ENCODE results near the gene KLHL24.
"Not testable (repeated sequence)": the region's sequence is repeated elsewhere in the genome, so short reads cannot be mapped to it uniquely, and the experiment has no call there.

Gene KLHL24

GRCh38 chr3:183635431-183636220, at the start of gene KLHL24:
Gene KLHL24, plus strand, starts transcription at chr3:183635623. Its CDS starts 14,734 bp downstream, at chr3:183650357.
- Mint-ChIP-seq H3K9me3 (no peaks in the 10 kb centered on the region), H3K27ac (peak within 1 kb of the TSS; percentile 88)

GRCh38 chr3:183586477-183586876, 48.9 kb upstream of the KLHL24 start:
- H3K4me1 Mint-ChIP-seq (ENCODE audit: low read depth): peaks cover 22% of the 10 kb centered on the region
- no peaks in the 10 kb centered on the region for H3K9me3 Mint-ChIP-seq
- no peak overlapping the region for H3K4me3 Mint-ChIP-seq
- H3K27ac Mint-ChIP-seq: no peak overlapping the region
- no peaks in the 10 kb centered on the region for H3K27me3 Mint-ChIP-seq
- H3K36me3 Mint-ChIP-seq (ENCODE audit: low read depth): no peaks in the 10 kb centered on the region

More at GRCh38 chr3:183635431-183636220, at the start of gene KLHL24:
- Mint-ChIP-seq H3K36me3 (ENCODE audit: low read depth) (no peaks in the 10 kb centered on the region), H3K27me3 (no peaks in the 10 kb centered on the region), H3K4me1 (ENCODE audit: low read depth) (peaks cover 44% of the 10 kb centered on the region), H3K4me3 (peak within 1 kb of the TSS; percentile 88)

GRCh38 chr3:183587336-183587735, 48.1 kb upstream of the KLHL24 start:
- H3K4me1 Mint-ChIP-seq (ENCODE audit: low read depth): peaks cover 30% of the 10 kb centered on the region
- peak overlapping the region; percentile 24 for H3K27ac Mint-ChIP-seq
- no peaks in the 10 kb centered on the region for H3K27me3 Mint-ChIP-seq
- H3K9me3 Mint-ChIP-seq: no peaks in the 10 kb centered on the region
- no peaks in the 10 kb centered on the region for H3K36me3 Mint-ChIP-seq (ENCODE audit: low read depth)
- no peak overlapping the region for H3K4me3 Mint-ChIP-seq

DNA sequence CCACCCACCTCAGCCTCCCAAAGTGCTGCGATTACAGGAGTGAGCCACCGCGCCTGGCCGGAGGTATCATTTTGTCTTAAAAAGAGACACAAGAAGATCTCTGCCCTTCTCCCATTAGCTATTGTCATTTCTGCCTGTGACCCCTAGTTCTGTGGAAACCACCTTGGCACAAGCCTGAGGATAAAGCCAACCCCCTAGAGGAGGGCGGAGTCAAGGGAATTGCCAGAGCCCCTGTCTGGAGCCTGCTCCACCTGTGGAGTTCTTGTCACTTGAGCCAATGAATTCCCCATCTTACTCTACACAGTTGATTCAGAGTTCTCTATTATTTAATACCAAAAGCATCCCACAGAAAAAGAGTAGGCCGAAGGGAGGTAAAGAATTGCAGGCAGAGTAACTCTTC, 45.0 kb upstream of the KLHL24 start:
- H3K27me3 Mint-ChIP-seq: peaks cover 5% of the 10 kb centered on the region
- H3K4me3 Mint-ChIP-seq: no peak overlapping the region
- H3K9me3 Mint-ChIP-seq: no peaks in the 10 kb centered on the region
- H3K36me3 Mint-ChIP-seq (ENCODE audit: low read depth): no peaks in the 10 kb centered on the region
- H3K4me1 Mint-ChIP-seq (ENCODE audit: low read depth): peaks cover 32% of the 10 kb centered on the region
- no peak overlapping the region for H3K27ac Mint-ChIP-seq

- Mint-ChIP-seq H3K4me1 (ENCODE audit: low read depth) (peaks cover 23% of the 10 kb centered on the region), H3K9me3 (no peaks in the 10 kb centered on the region), H3K4me3 (peak overlapping the region; percentile 41), H3K27me3 (peaks cover 5% of the 10 kb centered on the region), H3K27ac (peak overlapping the region; percentile 77), H3K36me3 (ENCODE audit: low read depth) (no peaks in the 10 kb centered on the region)
Measured at GRCh38 chr3:183591881-183592521, 43.4 kb upstream of the KLHL24 start.

- no peak overlapping the region for H3K27ac Mint-ChIP-seq
- H3K4me3 Mint-ChIP-seq: no peak overlapping the region
- H3K27me3 Mint-ChIP-seq: peaks cover 5% of the 10 kb centered on the region
- H3K4me1 Mint-ChIP-seq (ENCODE audit: low read depth): peaks cover 17% of the 10 kb centered on the region
- no peaks in the 10 kb centered on the region for H3K9me3 Mint-ChIP-seq
- no peaks in the 10 kb centered on the region for H3K36me3 Mint-ChIP-seq (ENCODE audit: low read depth)
Measured at GRCh38 chr3:183592821-183593220, 42.6 kb upstream of the KLHL24 start.

- Mint-ChIP-seq H3K4me1 (ENCODE audit: low read depth) (peaks cover 14% of the 10 kb centered on the region), H3K27me3 (peaks cover 5% of the 10 kb centered on the region), H3K9me3 (peaks cover 10% of the 10 kb centered on the region), H3K4me3 (no peak overlapping the region), H3K36me3 (ENCODE audit: low read depth) (no peaks in the 10 kb centered on the region), H3K27ac (no peak overlapping the region)
Measured at GRCh38 chr3:183594636-183595035, 40.8 kb upstream of the KLHL24 start.

DNA sequence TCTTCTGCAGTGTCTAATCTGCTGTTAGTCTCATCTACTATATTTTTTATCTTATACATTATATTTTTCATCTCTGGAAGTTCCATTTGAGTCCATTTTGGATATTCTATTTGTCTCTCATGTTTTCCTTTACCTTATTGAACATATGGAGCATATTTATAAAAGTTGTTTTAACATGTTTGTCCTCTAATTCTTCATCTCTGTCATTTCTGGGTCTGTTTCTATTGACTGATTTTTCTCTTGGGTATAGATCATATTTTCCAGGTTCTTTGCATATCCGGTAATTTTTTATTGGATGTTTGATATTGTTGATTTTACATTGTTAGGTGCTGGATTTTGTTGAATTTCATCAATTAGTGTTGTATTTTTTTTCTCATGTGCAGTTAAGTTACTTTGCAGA, 37.5 kb upstream of the KLHL24 start:
- Mint-ChIP-seq H3K27me3 (peaks cover 5% of the 10 kb centered on the region), H3K9me3 (peaks cover 10% of the 10 kb centered on the region), H3K4me3 (no peak overlapping the region), H3K36me3 (ENCODE audit: low read depth) (no peaks in the 10 kb centered on the region), H3K4me1 (ENCODE audit: low read depth) (no peaks in the 10 kb centered on the region), H3K27ac (no peak overlapping the region)

- H3K27me3 Mint-ChIP-seq; H3K36me3 Mint-ChIP-seq (ENCODE audit: low read depth); H3K9me3 Mint-ChIP-seq: not testable (repeated sequence)
Measured at GRCh38 chr3:183611326-183611725, 24.1 kb upstream of the KLHL24 start.

DNA sequence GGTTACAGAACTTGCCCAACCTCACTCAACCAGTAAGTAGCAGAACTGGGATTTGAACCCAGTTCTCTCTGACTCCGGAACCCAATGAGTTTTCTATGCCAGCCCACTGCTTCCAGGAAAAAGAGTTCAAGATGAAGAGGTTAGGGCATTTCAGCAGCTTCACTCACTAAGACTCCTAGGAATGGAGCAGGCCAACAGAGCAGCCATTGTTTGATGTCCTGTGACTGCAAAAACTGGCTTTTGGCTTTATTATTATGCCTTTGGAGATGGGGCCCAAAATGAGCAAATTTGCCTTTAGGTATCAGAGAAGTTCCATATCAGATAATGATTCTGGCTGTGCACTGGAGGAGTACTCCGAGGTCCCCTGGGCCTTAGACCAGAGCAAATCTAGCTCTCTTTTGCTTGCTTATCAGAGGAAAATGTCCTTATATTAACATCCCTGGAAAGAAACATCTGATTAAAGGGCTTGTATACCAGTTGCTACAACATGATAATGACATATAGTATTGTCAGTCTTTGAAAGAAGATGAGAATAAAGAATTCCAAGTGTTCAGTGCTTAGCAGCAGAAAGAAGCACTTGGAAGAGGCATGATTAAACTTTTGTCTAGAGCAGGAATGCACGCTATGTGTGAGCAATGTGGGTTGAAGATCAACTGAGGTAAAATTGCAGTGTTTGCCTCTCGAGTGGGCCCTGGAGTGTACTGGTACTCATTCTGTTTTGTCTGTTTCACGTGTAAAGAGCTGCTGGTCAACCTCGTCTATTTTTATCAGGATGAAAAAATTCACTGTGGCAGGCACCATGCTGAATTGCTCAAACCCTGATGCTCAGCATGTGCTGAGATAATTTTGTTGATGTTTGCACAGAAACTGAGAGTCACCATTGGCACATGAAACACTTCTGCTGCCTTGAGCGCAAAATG, 21.8 kb upstream of the KLHL24 start:
- H3K4me1 Mint-ChIP-seq (ENCODE audit: low read depth): no peaks in the 10 kb centered on the region
- no peaks in the 10 kb centered on the region for H3K9me3 Mint-ChIP-seq
- H3K27ac Mint-ChIP-seq: no peak overlapping the region
- H3K4me3 Mint-ChIP-seq: no peak overlapping the region
- peaks cover 5% of the 10 kb centered on the region for H3K27me3 Mint-ChIP-seq
- H3K36me3 Mint-ChIP-seq (ENCODE audit: low read depth): no peaks in the 10 kb centered on the region

More at GRCh38 chr3:183611326-183611725, 24.1 kb upstream of the KLHL24 start:
- H3K4me1 Mint-ChIP-seq (ENCODE audit: low read depth); H3K4me3 Mint-ChIP-seq; H3K27ac Mint-ChIP-seq: not testable (repeated sequence)

DNA sequence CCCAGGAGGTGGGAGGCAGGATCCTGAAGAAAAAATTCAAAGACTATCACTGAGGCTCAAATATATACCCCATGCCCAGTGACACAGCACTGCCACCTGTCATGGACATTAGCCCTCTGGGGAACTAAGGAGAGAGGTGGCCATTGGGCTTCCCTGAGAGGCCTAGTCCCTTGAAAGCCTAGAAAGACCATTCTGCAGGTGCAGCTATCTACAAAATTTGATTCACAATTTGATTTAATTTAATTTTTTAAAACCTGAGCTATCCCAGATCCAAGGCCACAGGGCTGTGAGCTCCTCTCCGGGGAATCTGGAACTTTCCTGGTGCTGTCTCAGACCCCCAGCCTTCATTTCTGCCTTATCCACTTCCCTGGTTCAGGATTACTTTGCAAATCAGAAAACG, 16.9 kb upstream of the KLHL24 start:
- Mint-ChIP-seq H3K4me1 (ENCODE audit: low read depth) (no peaks in the 10 kb centered on the region), H3K9me3 (peaks cover 4% of the 10 kb centered on the region), H3K27me3 (peaks cover 5% of the 10 kb centered on the region), H3K4me3 (no peak overlapping the region), H3K27ac (no peak overlapping the region), H3K36me3 (ENCODE audit: low read depth) (no peaks in the 10 kb centered on the region)

GRCh38 chr3:183619010-183619409, 16.4 kb upstream of the KLHL24 start:
- Mint-ChIP-seq H3K36me3 (ENCODE audit: low read depth) (no peaks in the 10 kb centered on the region), H3K27me3 (peaks cover 4% of the 10 kb centered on the region), H3K4me3 (no peak overlapping the region), H3K27ac (no peak overlapping the region), H3K9me3 (peaks cover 4% of the 10 kb centered on the region), H3K4me1 (ENCODE audit: low read depth) (no peaks in the 10 kb centered on the region)

- Mint-ChIP-seq H3K4me1 (ENCODE audit: low read depth) (no peaks in the 10 kb centered on the region), H3K27ac (no peak overlapping the region), H3K27me3 (no peaks in the 10 kb centered on the region), H3K9me3 (peaks cover 4% of the 10 kb centered on the region), H3K4me3 (no peak overlapping the region), H3K36me3 (ENCODE audit: low read depth) (no peaks in the 10 kb centered on the region)
Measured at GRCh38 chr3:183619624-183620251, 15.7 kb upstream of the KLHL24 start.

- H3K27ac Mint-ChIP-seq: no peak overlapping the region
- peaks cover 4% of the 10 kb centered on the region for H3K9me3 Mint-ChIP-seq
- no peaks in the 10 kb centered on the region for H3K36me3 Mint-ChIP-seq (ENCODE audit: low read depth)
- no peaks in the 10 kb centered on the region for H3K4me1 Mint-ChIP-seq (ENCODE audit: low read depth)
- no peak overlapping the region for H3K4me3 Mint-ChIP-seq
- H3K27me3 Mint-ChIP-seq: no peaks in the 10 kb centered on the region
Measured at GRCh38 chr3:183620252-183620628, 15.2 kb upstream of the KLHL24 start.
